ENCODE data around the gene LIN37.
"Not testable (repeated sequence)": the region's sequence is repeated elsewhere in the genome, so short reads cannot be mapped to it uniquely, and the experiment has no call there.

LIN37 gene

DNA sequence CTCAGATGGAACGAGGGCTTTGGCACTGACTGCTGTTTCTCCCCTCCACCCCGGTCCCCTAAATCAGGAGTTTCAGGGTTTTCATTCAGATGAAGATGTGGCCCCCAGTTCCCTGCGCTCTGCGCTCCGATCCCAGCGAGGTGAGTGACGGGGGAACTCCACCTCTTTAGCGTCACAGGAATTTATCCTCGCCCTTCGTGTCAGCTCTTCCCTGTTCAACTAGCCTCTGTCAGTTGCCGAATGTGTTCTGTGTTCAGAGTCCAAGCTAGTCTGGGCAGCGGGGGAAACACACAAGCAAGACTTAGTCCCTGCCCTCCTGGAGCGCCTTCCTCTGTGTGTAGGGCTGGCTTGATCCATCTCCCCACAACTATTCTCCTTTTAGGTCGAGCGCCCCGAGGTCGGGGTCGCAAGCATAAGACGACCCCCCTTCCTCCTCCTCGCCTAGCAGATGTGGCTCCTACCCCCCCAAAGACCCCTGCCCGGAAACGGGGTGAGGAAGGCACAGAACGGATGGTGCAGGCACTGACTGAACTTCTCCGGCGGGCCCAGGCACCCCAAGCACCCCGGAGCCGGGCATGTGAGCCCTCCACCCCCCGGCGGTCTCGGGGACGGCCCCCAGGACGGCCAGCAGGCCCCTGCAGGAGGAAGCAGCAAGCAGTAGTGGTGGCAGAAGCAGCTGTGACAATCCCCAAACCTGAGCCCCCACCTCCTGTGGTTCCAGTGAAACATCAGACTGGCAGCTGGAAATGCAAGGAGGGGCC lies 28.8 kb upstream of the LIN37 start:
- DNase-seq (ENCODE audit: low spot score) (no peak), FAIRE-seq (no peak)

DNA sequence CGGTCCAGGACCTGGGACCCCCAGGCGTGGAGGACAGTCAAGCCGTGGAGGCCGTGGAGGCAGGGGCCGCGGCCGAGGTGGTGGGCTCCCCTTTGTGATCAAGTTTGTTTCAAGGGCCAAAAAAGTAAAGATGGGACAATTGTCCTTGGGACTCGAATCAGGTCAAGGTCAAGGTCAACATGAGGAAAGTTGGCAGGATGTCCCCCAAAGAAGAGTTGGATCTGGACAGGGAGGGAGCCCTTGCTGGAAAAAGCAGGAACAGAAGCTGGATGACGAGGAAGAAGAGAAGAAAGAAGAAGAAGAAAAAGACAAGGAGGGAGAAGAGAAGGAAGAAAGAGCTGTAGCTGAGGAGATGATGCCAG lies 28.2 kb upstream of the LIN37 start:
- no peak for DNase-seq (ENCODE audit: low spot score)
- FAIRE-seq = no peak

DNA sequence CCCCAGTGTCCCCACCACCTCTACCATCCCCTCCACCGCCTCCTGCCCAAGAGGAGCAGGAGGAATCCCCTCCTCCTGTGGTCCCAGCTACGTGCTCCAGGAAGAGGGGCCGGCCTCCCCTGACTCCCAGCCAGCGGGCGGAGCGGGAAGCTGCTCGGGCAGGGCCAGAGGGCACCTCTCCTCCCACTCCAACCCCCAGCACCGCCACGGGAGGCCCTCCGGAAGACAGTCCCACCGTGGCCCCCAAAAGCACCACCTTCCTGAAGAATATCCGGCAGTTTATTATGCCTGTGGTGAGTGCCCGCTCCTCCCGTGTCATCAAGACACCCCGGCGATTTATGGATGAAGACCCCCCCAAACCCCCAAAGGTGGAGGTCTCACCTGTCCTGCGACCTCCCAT lies 27.7 kb upstream of the LIN37 start:
- DNase-seq (ENCODE audit: low spot score) = no peak
- no peak for FAIRE-seq

DNA sequence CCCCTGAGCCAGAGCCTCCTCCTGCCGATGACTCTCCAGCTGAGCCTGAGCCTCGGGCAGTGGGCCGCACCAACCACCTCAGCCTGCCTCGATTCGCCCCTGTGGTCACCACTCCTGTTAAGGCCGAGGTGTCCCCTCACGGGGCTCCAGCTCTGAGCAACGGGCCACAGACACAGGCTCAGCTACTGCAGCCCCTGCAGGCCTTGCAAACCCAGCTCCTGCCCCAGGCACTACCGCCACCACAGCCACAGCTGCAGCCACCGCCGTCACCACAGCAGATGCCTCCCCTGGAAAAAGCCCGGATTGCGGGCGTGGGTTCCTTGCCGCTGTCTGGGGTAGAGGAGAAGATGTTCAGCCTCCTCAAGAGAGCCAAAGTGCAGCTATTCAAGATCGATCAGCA lies 27.0 kb upstream of the LIN37 start:
- DNase-seq (ENCODE audit: low spot score) (no peak), FAIRE-seq (no peak)

DNA sequence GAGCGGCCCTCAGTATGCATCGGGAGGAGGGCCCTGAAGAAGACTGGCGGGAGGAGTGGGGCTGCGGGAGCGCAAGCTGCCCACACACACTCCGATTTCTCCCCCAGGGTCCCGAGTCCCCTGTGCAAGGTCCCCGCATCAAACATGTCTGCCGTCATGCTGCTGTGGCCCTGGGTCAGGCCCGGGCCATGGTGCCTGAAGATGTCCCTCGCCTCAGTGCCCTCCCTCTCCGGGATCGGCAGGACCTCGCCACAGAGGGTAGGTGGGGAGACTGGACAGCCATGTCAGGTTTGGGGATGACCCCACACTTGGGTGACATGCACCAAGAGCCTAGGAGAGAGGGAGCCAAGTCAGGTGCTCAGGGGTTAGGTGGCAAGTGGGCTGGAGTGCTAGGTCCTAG lies 25.9 kb upstream of the LIN37 start:
- DNase-seq (ENCODE audit: low spot score) (no peak), FAIRE-seq (no peak)

DNA sequence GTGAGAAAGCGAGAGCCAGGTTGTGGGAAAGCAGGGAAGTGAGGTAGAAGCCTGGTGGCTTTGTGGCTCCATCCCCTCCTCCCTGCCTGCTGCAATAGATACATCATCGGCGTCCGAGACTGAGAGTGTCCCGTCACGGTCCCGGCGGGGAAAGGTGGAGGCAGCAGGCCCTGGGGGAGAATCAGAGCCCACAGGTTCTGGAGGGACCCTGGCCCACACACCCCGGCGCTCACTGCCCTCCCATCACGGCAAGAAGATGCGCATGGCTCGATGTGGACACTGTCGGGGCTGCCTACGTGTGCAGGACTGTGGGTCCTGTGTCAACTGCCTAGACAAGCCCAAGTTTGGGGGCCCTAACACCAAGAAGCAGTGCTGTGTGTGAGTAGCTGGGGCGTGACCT lies 25.5 kb upstream of the LIN37 start:
- DNase-seq (ENCODE audit: low spot score) (no peak), FAIRE-seq (no peak)

DNA sequence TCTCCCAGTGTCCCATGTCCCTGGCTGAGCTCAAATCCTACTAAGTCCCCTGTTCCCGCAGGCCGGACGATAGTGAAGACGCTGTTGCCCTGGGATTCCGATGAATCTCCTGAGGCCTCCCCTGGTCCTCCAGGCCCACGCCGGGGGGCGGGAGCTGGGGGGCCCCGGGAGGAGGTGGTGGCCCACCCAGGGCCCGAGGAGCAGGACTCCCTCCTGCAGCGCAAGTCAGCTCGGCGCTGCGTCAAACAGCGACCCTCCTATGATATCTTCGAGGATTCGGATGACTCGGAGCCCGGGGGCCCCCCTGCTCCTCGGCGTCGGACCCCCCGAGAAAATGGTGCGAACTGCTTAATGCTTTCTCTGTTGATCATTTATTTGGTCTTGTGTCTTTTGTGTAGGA lies 24.7 kb upstream of the LIN37 start:
- DNase-seq (ENCODE audit: low spot score) (no peak), FAIRE-seq (no peak)

DNA sequence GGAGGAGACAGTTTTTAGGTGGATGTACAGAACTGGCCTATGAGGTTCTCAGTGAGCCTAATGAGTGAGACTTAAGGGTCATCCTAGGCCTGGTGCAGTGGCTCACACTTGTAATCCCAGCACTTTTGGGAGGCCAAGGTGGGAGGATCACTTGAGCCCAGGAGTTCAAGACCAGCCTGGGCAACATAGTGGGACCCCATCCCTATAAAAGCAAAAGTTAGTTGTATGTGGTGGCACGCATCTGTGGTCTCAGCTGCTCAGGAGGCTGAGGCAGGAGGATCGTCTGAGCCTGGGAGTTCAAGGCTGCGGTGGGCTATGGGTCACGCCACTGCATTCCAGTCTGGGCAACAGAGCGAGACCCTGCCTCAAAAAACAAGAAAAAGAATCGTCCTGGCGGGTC lies 24.2 kb upstream of the LIN37 start:
- FAIRE-seq; DNase-seq (ENCODE audit: low spot score): not testable (repeated sequence)

DNA sequence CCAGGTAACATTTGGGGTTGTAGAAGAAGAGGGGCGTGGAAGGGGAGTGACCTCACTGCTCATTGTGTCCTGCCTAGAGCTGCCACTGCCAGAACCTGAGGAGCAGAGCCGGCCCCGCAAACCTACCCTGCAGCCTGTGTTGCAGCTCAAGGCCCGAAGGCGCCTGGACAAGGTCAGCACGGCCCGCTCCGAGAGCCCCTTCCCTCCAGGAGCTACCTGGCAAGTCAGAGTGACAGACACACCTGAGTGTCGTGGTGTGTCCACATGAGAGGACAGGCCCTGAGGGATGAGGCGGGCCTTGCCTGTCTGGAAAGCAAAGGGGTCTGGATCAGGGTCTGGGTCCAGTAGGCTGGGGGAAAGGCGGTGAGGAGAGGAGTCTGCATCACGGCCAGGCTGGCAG lies 23.8 kb upstream of the LIN37 start:
- FAIRE-seq (no peak), DNase-seq (ENCODE audit: low spot score) (no peak)

DNA sequence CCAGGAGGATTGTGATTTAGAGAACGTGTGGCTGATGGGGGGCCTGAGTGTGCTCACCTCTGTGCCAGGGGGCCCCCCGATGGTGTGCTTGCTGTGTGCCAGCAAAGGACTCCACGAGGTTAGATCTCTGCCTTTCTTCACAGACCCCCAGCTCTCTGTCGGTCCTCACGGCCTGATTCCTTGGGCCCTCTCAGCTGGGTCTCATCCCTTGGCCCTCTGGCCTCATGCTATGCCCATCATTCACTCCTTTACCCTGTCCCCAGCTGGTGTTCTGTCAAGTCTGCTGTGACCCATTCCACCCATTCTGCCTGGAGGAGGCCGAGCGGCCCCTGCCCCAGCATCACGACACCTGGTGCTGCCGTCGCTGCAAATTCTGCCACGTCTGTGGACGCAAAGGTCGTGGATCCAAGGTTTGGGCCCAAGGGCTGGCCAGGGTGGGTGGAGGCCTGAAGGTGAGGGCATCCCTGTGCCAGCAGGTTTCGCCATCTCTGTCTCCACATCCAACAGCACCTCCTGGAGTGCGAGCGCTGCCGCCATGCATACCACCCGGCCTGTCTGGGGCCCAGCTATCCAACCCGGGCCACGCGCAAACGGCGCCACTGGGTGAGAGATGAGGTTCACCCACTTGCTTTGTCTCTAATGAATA lies 23.0 kb upstream of the LIN37 start:
- DNase-seq (ENCODE audit: low spot score) = no peak
- no peak for FAIRE-seq

DNA sequence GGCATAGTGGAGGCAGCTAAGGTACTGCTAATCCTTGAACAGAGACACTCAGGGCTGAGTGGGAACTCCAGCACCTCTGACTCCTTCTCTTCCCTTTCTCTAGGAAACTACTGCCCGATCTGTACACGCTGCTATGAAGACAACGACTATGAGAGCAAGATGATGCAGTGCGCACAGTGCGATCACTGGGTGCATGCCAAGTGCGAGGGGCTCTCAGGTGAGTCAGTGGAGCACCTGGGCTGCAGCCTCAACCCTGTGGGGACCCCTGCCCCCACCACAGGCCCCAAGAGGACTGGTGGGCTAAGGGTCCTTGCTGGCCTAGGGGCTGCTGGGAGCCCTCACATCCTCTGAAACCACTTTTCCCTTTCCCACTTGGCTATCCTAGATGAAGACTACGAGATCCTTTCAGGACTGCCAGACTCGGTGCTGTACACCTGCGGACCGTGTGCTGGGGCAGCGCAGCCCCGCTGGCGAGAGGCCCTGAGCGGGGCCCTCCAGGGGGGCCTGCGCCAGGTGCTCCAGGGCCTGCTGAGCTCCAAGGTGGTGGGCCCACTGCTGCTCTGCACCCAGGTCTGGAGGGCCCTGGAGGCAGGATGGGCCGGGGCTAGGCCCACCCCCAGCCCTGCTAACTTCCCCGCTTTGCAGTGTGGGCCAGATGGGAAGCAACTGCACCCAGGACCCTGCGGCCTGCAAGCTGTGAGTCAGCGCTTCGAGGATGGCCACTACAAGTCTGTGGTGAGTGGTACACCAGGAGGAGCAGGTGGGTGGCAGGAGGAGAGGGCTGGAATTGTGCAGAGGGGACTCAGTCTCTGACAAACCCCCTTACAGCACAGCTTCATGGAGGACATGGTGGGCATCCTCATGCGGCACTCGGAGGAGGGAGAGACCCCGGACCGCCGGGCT lies 21.1 kb upstream of the LIN37 start:
- FAIRE-seq = no peak

DNA sequence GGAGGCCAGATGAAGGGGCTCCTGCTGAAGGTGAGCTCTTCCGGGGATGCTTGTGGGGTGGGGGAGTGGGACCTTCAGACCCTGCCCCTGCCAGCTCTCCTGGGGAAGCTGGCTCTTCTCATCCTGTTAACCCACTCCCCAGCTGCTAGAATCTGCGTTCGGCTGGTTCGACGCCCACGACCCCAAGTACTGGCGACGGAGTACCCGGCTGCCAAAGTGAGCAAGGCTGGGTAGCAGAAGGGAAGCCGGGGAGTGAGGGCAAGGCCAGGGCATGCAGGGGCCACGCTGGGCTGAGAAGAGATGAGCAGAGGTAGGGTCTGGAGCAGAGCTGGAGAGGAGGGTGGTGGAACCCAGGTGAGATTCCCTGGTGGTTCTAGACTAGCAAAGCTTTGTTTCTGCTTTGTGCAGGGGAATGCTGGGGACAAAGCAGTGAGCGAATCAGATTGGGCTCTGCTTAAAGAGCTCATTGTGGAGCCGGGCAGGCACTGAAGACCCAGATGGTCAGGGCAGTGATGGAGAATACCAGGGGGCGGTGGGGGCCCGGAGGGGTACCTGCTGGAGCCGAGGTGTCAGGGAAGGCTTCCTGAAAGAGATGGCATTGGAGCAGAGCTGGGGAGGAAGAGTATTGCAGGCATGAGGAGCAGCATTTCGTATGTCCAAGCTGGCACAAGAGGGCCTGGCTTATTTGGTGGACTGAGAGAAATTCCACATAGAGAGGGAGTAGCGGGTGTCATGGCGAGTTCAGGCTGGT lies 20.2 kb upstream of the LIN37 start:
- DNase-seq (ENCODE audit: low spot score) (no peak), FAIRE-seq (no peak)

More for the DNA sequence above, 21.1 kb upstream of the LIN37 start:
- no peak for DNase-seq (ENCODE audit: low spot score)

DNA sequence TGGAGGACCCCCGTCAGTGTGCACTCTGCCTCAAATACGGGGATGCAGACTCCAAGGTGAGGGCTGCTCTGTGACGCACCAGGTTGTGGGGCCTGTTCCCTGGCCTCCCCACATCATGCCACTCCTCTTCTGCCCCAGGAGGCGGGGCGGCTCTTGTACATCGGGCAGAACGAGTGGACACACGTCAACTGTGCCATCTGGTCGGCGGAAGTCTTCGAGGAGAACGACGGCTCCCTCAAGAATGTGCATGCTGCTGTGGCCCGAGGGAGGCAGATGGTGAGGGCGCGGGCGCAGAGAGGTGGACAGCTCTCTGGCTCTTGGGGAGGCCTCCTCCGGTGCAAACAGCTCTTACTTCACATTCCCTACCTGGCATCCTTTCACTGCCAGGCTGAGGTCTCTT lies 19.4 kb upstream of the LIN37 start:
- FAIRE-seq (no peak), DNase-seq (ENCODE audit: low spot score) (no peak)

DNA sequence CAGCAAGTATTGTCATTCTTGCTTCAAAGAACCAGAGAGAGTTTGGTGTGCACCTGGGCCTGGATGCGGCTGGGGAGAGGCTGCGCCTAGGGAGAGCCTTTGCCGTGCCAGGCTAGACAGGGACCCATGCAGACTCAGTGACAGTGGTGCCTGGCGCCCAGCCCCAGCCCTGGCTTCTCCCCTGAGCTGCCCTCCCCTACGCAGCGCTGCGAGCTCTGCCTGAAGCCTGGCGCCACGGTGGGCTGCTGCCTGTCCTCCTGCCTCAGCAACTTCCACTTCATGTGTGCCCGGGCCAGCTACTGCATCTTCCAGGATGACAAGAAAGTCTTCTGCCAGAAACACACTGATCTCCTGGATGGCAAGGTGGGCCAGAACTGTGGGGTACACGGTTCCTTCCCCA lies 18.6 kb upstream of the LIN37 start:
- FAIRE-seq = no peak
- no peak for DNase-seq (ENCODE audit: low spot score)

DNA sequence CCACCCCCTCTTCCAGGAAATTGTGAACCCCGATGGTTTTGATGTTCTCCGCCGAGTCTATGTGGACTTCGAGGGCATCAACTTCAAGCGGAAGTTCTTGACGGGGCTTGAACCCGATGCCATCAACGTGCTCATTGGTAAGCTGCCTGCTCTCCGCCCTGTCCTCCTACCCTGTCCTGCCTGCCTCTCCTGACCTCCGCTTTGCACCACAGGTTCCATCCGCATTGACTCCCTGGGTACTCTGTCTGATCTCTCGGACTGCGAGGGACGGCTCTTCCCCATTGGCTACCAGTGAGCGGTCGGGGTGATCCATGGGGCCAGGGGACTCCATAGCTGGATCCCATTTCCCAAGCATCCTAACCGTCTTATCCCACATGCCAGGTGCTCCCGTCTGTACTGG lies 18.1 kb upstream of the LIN37 start:
- no peak for FAIRE-seq
- DNase-seq (ENCODE audit: low spot score) = no peak

DNA sequence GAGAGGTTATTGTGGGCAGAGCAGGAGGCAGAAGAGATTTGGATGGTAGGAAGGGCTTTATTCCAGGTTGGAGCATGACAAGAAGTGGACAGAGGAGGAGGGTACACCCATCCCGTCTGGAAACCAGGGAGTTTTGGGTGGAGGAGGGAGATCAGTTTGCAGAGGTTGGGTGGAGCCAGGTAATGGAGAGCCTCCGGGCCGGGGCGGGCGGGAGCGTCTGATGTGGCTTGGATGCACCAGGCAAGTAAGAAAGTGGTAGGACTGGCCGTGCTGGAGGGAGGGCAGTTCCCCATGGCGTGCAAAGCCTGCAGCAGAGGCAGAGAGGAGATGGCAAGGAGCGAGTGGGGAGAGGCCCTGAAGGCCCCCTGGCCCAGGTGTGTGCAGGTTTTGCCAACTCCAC lies 17.0 kb upstream of the LIN37 start:
- no peak for DNase-seq (ENCODE audit: low spot score)
- FAIRE-seq = no peak

DNA sequence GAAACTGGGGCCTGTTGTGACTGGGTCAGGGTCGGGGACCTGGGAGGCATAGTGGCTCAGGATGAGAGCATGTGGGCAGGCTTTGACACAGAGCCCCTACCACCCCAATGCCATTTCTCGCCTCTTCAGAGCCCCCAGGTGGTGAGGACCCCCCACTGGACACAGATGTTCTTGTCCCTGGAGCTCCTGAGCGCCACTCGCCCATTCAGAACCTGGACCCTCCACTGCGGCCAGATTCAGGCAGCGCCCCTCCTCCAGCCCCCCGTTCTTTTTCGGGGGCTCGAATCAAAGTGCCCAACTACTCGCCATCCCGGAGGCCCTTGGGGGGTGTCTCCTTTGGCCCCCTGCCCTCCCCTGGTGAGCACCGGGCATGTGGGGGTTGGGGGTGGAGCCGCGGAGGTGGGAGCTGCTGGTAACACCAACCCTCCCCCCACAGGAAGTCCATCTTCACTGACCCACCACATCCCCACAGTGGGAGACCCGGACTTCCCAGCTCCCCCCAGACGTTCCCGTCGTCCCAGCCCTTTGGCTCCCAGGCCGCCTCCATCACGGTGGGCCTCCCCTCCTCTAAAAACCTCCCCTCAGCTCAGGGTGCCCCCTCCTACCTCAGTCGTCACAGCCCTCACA lies 16.5 kb upstream of the LIN37 start:
- FAIRE-seq = no peak
- no peak for DNase-seq (ENCODE audit: low spot score)

DNA sequence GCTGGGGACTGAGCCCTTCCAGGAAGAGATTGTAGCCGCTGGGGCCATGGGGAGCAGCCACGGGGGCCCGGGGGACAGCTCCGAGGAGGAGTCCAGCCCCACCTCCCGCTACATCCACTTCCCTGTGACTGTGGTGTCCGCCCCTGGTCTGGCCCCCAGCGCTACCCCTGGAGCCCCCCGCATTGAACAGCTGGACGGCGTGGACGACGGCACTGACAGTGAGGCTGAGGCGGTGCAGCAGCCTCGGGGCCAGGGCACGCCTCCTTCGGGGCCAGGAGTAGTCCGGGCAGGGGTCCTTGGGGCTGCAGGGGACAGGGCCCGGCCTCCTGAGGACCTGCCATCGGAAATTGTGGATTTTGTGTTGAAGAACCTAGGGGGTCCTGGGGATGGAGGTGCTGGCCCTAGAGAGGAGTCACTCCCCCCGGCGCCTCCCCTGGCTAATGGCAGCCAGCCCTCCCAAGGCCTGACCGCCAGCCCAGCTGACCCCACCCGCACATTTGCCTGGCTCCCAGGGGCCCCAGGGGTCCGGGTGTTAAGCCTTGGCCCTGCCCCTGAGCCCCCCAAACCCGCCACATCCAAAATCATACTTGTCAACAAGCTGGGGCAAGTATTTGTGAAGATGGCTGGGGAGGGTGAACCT lies 15.7 kb upstream of the LIN37 start:
- FAIRE-seq = no peak
- DNase-seq (ENCODE audit: low spot score) = no peak

DNA sequence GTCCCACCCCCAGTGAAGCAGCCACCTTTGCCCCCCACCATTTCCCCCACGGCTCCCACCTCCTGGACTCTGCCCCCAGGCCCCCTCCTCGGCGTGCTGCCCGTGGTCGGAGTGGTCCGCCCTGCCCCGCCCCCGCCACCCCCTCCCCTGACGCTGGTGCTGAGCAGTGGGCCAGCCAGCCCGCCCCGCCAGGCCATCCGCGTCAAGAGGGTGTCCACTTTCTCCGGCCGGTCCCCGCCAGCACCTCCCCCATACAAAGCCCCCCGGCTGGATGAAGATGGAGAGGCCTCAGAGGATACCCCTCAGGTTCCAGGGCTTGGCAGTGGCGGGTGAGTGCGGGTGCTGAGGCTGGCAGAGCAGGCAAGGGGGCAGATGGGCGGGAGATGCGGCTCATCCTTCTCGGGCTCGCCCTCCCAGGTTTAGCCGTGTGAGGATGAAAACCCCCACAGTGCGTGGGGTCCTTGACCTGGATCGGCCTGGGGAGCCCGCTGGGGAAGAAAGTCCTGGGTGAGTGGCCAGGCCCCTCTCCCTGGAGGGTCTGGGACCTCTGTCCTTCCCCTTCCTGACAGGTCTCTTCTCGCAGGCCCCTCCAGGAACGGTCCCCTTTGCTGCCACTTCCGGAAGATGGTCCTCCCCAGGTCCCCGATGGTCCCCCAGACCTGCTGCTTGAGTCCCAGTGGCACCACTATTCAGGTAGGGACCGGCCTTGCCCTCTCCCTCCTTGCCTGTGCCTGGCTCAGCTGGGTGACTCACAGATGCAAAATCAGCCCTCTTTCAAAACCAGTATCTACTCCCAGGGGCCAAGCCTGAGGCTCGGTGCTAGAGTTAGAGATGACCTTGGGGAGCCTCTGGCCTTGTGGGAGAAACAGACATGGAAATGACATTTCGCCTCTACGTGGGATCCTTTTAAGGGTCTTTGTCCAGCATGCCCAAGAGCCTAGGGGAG lies 14.9 kb upstream of the LIN37 start:
- DNase-seq (ENCODE audit: low spot score) (no peak), FAIRE-seq (no peak)

DNA sequence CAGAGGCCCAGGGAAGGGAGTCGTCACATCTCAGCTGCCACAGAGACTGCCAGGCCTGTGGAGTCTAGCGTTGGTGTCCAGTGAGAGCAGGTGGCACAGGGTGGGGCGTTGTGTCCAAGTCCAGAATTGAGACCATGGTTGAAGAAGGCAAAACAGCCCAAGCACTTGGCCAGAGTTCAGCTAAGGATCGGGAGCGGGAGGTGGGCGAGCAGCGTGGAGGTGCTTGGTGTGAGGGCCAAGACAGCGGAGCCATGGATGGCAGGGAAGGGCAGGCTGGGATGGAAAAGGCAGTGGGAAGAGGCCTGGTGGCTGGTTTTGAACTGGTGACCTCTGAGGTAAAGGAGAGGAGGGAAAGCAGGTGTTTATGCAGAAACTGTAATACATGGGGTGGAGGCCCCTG lies 14.1 kb upstream of the LIN37 start:
- DNase-seq (ENCODE audit: low spot score) = no peak
- FAIRE-seq = no peak
